ENCODE results near the gene RPS18.

Gene RPS18

DNA sequence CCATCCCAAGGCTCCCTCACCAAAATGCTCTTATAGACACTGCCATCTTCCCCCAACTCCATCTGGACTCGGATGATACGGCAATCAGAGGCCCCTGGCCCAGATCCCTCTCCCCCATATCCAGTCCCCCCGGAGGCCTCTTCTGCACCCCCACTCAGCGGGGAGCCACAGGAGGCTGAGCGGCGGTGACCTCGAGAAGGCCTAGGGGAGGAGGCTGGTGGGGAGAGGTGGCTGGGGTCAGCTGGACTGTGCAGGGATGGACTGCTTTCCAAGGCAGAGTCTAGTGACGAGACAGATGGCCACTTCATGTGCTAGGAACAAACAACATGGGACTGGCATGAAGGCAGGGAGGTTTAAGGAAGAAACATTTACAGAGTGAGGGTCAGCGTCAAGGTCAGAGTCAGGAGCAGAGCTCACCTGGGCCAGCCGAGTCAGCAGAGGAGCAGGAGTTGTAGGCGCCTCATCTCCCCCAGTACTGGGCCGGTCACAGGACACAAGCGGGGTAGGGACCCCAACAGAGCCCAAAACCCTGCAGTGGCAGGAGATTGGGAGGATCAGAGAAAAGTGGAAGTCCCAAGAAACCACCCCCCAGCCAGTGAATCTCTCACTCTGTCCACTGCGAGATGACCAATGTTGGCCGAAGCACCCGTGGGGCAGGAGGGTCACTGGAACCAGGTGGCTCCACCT, 21.3 kb downstream of the RPS18 start:
- no peak for DNase-seq

DNA sequence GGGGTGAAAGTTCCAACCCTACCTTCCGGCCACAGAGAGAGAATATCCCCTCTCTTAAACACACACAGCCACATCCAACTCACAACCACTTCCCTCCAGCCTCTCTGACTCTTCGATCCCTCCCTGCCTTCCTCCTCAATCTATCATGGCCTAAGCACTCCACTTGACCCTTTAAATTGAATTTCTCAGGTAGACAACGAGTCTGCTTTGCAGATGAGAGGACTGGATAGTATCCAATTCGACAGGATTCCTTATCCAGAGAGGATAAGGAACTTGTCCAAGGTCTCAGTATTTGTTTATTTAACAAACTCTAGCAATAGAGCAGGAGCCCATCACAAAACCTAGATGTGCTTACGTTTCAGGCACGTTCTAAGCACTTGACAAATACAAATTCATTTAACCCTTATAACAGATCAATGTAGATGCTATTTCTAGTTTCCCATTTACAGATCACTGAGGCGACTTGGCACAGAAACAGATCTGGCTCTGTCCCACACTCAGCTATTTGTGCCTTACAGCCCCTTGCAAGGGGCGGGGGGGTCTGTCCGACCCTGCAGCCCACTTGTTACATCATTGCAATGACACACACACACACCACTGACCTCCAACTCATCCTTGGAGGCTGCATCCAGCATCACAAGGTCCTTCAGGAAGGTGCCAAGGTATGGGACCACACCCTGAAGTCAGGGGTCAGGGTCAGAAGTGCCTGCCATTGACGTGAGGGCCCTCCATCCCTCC, 22.4 kb downstream of the RPS18 start:
- no peak for DNase-seq

DNA sequence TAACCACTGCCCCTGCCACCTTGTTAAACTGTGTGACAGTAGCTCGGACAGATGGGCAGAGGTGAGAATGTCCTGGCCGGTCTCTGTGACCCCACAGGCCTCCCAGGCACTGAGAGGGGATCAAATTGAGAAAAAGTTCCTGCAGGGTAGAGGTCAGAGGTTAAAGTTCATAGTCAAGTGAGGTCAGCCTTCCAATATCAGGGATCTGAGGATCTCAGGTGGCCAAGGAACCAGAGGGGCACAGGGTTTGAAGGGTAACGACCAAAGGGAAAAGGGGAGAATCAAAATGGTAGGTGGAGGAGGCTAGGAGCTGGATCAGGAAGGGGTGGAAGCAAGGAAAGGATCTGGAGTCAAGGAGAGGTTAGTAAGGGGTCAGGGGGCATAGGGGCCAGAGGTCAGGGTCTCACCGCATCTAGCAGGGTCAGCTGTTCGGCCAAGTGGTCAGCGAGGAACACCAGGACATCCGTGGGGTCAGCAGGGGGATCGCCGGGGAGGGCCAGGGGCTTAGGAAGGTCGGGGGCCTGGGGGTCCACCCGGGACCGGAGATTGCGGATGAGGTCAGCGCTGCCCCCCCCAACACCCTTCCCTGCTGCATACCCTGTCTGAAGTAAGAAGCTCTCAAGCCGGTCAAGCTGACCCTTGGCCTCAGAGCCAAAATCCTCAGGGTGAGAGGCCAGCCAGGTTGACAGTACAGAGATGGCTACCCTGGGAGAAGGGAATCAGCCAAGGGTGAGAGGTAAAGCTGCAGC, 23.9 kb downstream of the RPS18 start:
- DNase-seq = no peak

DNA sequence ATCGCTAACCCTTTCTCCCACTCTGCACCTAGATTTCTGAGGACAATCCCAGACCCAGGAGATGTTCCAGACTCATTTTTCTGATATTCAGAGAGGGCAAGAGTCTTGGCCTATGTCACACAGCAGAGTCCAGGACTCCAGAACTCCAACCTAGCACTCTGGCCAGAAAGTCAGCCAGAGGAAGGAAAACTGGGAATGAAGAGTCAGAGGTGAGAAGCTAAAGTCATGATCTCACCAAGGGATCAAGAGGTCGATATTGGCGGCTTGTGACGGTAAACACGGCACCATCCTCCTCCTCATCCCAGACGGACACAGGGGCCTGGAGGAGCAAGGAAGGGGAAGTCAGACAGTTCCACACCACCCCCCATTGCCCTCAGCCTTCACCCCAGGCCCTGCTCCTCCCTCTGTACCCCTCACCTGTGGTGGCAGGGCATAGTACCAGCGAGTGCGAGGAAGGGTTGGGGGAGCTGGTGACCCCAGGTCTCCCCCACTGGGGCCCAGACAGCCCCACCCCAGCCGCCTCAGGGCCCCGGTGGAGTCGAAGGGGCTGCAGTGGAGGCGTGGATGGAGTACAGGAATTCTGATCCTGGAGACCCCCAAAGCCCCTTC, 25.0 kb downstream of the RPS18 start:
- DNase-seq = no peak

DNA sequence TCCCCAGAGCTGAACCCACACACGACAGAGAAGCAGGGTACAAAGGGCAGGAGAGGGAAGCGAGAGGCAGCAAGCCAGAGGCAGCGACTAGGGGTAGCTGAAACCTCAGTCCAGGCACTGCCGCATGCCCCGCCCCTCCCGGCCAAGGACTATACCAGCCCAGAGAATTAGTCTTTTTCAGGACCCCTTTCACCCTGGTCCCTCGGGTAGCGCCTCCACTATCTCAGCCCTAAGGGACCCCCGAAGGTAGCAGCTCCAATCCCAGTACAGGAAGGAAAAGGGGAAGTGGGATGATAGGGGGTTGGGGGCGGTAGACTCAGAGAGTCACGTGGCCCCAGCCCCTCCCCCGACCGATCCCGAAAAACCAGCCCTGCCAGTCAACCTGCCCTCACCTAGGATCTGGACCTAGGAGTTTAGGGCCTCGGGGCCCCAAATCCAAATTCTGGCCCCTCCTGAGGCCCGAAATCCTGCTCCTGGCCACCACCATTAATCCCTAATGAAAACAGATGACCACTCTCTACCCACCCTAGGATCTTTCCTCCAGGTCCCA, 25.6 kb downstream of the RPS18 start:
- no peak for DNase-seq

DNA sequence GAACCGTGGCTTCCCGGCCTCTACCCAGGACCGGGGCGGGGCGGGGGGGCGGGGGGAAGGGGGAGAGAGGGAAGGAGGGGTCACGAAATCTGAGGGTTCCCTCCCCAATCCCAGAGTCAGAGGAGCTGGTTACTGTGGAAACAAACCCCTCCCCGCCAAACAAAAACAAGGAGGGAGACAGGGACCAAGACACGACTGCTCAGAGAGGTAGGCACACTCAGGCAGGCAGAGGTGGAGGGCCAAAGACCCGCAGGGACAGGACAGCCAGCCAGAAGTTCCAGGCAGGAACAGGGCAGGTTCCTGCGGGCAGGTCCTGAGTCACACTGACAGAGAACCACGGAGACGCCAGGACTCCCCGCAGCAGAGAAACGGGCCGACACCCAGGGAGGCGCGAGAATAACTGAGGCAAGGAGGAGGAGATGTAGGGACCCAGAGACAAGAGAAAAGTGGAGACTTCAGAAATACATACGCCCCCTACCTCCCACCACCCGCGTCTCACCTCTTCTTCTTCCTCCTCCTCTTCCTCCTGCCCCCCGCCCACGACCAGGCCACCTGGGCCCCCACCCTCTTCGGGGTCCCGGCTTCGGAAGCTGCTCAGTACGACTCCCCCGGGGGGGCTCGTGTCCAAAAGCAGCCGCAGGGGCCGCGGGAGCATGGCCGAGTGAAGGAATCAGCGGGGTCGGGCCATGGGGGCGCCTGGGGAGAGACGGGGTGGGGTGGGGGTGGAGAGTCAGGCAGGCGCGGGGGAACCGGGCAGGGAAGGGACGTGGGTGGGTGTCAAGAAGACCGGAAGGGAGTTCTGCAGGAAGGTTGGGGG, 26.3 kb downstream of the RPS18 start:
- peak; percentile 56 for DNase-seq

DNA sequence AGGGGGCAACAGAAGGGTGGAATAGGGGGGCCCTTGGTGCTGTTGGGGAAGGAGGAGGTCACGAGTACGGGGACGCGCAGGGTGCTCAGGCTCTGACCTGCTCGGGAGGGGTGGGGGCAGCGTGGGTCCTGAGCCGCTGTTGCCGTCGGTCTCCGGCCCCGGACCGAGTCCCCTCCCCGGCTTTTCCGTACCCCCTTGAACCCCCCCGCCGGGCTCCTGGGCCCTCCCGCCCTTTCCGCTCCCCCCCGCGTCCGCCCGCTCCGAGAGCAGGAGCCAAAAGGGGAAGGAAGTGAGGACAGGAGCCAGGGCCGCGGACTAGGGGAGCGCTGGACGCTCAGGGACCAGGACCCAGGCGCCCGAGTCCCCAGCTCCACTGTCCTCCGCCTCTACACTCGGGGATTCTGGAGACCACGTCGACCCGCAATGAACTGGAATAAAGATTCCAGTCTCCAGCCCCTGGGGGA, 26.9 kb downstream of the RPS18 start, which contains the start of gene RGL2:
Gene RGL2 (minus strand): TSS at position 170 of the 464 bp plus-strand sequence. CDS start 332 bp downstream, outside the sequence.
- peak; percentile 53 for DNase-seq

DNA sequence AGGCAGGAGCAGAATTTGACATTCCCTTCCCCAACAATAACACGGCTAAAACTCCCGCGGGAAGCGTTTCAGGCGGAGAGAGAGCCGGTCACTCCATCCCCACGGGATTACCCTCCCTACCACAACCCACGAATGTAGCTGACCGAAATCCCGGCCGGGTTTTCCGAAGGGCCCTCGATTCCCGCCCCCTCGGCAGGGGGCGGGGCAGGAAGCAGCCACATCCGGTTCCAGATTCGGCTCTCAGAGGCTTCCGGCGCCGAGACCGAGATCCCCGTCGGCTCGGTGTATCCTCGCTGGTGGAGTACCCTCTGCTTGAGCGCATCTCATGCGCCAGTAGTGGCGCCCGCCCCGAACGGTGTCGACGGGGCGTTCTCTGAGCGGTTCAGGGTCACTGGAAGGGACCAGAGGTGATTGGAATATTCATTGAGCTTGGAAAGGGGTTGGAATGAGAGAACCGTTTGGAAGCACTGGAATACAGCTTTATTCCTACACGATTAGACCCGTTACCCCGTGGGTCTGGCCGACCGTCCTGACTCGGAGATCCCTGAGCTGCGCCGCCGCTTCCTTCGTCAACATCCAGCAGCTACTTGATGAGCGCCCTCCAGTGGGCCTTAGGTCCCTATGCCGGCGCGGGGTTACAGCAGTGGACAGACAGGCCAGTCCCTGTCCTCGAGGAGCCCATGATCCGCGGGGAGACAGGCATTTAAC, 27.5 kb downstream of the RPS18 start:
- DNase-seq = peak; percentile 93

DNA sequence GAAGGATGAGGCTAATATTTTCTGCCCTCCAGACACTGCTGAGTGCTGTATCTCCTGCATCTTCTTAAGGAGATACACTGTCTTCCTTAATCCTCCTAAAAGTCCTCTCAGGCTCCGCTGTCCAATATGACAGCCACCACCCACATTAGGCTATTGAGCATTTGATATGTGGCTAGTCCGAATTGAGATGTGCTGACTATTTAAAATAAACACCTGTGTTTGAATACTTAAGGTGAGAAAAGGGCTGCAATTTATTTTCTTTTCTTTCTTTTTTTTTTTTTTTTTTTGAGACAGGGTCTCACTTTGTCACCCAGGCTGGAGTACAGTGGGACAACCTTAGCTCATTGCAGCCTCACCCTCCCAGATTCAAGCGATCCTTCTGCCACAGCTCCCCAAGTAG, 30.0 kb downstream of the RPS18 start:
- no peak for DNase-seq

DNA sequence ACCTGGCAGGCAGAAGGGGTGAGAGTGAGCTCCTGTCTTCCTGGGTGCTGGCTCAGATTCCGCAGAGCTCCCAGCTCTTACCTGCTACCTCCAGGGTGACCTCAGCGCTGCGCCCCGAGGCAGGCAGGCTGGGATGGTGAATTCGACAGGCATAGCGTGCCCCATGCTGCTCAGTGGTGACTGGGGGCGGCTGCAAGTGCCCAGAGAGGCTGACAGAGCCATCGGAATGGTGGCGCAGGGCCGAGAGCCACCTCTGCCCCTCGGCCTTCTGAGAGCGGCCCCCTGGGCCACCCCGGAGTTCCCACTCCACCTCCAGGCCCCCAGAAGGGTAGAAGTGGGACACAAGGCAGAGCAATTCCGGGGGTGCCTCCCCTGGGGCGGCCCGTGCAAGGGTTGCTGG, 32.3 kb downstream of the RPS18 start:
- no peak for DNase-seq

DNA sequence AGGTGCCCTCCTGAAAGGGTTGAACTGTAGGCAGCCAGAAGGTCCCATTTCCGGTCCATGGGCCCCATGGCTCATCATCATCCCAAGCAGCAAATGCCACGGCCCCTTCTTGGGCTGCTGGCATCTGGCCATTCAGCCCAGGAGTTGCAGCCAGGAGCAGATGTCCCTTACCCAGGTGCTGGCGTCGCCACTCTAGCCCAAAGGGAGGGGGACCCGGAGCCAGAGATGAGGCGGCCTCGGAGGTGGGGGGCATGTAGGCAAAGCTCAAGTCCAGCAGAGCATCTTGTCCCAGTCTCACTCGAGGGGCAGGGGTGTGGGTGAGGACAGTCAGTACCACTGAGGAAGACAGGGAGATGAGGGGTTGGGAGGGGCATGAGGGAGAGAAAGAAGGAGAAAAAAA, 33.2 kb downstream of the RPS18 start:
- DNase-seq = no peak

DNA sequence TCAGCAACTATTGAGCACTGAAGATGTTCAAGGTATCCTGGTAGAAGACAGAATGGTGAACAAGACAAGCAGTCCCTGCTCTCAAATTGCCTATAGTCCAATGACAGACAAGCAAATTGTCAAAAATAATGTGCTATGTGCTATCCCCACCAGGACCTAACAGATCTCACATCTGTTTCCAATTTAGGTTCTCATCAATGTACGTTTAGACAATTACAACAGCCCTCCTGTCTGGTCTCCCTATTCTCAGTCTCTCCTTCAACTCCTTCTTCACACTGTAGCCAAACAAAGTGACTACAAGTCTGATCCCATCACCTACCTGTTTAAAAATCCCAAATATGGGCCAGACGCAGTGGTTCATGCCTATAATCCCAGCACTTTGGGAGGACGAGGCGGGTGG, 34.5 kb downstream of the RPS18 start:
- DNase-seq = no peak

DNA sequence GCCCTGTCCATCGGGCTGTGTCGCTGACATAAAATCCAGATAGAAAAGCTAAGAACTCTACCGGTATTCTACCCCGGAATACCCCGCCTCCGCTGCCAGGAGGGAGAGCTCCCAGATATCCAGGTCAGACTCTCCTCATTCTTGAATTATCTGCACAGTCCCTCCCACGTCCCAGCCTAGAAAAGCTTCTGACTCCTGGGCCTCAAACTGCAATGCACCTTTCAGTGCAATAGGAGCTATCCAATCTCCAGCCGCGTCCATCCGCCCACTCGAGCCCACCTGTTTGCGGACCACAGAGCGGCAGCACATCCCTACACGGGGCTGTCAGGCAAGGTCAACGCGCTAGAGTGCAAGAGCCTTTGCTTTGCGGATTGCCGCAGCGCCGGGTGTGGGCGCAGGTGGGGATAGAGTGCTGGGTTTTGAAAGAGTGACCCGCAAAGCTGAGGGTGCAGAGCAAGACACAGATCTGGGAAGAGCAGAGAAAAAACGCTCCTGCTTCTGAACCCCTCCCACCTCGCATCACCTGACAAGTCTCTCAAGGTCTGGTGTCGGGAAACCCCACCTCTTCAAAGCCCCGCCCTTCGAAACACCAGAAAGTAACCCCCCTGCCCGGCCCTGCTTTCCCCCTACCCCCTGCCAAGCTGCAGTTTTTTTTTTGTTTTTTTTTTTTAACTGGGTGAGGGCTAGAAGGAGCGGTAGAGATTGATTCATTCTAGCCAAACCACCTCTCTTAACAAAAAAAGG, 40.7 kb downstream of the RPS18 start:
- DNase-seq = peak; percentile 83

DNA sequence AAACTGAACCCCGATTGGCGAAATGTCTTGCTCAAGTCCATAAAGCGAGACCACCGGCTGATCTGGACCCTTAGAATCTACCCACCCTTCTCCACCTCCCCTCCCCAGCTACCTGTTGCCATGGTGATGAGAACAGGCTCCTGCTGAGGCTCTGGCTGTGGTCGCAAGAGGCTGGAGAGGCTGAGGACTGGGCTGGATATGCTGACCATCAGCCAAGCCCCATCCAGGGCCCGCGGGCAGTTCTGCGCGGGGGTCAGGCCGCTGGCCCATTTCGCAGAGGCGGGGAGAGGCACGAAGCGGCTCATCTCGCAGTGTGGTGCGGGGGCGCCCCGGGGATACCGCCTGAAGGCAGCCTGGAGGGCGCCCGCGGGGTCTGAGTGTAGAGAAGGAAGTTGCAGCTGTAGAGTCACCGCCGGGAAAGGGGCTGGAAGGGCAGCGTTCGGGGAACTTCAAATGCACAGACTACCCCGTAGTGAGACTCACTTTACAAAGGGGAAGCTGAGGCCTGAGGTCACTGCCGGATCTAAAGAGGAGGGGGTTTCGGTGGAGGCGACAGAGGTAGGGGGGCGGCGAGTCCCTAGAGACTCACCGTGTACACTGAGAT, 41.3 kb downstream of the RPS18 start:
- peak; percentile 25 for DNase-seq

DNA sequence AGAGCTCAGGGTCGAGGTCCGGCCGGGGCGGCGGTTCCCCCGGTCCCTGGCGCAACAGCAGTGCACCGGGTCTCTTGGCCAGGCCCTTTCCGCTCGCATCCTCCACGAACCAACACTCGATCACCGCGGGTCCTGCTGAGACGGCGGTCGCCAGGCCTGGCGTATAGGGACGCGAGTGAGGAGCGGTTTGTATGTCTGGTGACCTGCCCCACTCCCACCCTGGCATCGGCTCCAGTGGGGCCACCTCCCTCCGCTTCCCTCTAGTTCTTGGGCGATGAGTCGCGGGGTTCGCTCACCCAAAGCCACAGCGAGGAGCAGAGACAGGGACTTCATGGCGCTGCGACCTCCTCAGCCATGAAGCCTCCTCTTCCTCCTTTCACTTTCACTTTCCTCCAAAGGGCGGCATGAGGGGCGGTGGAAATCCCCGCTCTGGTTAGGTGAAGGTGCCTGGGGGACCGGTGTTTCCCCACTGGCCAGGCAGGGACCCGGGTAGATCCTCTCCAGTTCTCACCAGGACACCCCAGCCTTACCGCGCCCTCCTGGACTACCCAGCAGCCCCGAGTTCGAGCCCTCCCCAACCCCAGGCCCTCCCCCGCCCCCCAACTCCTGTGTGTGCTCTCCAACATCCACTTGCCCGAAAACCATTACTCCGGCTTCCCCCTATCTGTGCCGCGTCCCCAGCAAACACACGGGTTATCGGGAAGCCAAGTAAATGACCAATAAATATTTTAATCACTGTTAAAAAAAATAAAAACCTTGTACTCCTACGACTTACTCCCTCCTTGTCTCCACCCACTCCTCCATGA, 42.0 kb downstream of the RPS18 start, which contains the start of gene TAPBP:
Gene TAPBP (minus strand): TSS at position 370 of the 806 bp plus-strand sequence. CDS start 37 bp downstream, at position 333.
- peak; percentile 84 for DNase-seq

DNA sequence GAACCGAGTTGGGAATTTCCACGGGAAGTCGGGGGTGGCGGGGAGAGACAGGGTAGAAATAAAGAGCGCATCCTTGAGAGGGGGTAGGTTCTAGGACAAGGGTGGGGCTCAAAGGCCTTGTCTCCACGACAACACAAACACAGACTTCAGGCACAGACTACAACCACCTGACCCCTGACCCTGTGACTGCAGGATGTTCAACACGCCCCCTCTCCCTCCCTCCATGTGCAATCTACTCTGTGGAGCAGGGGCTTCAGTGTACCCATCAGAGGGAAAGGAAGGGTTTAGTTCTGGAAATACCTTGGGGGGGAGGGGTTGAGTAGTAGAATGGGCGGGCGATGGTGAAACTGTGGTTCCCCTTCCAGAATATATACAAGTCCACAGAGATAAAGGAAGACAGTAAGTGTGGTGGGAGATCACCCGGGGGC, 42.7 kb downstream of the RPS18 start:
- peak; percentile 73 for DNase-seq

DNA sequence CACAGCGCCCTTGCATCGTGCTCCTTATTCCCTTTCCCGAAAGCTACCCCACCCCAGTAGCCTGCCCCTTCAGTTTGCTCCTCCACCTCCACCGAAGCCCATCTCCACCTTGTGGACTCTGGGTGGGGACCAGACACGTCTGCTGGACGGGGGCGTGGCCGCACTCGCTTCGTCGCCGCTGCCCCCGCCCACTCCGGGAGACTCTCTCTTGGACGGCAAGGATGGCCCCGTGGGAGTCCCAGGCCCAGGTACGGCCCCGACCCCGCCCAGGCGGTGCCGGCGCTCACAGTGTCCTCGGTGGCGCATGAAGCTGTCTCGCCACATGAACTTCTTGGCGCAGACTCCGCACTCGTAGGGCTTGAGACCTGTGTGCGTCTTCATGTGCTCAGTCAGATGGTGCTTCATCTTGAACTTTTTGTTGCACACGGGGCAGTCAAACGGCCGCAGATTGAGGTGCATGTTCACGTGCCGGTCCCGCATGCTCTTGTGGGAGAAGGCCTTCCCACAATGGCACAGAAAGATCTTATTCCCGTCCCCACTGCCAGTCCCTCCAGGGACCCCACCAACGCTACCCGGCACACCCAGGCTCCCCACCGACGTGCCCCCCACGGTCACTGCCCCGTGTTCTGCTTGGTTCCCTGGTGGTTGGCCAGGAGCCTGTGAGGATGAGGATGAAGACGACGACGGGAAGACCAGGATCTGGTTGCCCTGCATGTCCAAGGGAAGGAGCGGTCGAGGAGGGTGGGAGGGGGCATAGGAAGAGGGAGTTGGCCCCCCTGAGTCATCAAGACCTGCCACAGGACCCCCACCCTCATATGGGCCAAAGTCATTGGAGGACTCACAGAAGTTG, 43.3 kb downstream of the RPS18 start:
- no peak for DNase-seq
